Inflammatory macrophage treated with lipopolysaccharide for 4 hours (primary cell): ENCODE data around the gene UGGT2.
A peak's percentile ranks its signal among the peaks of the same experiment; 100 is the strongest.
"Not testable (repeated sequence)": the region's sequence is repeated elsewhere in the genome, so short reads cannot be mapped to it uniquely, and the experiment has no call there.

Experiments used
- DNase-seq: peaks from one replicate; pipeline ENCODE4 v3.0.0-alpha.2; 2020

Gene UGGT2

DNA sequence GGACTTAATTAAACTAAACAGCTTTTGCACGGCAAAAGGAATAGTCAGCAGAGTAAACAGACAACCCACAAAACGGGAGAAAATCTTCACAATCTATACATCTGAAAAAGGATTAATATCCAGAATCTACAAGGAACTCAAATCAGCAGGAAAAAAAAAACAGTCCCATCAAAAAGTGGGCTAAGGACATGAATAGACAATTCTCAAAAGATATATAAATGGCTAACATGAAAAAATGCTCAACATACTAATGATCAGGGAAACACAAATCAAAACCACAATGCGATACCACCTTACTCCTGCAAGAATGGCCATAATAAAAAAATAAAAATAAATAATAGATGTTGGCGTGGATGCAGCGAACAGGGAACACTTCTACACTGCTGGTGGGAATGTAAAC lies 1.7 kb downstream of the UGGT2 start:
- DNase-seq: not testable (repeated sequence)

- not testable (repeated sequence) for DNase-seq
Observed at GRCh38 chr13:96050955-96051354, 2.2 kb downstream of the UGGT2 start.

DNA sequence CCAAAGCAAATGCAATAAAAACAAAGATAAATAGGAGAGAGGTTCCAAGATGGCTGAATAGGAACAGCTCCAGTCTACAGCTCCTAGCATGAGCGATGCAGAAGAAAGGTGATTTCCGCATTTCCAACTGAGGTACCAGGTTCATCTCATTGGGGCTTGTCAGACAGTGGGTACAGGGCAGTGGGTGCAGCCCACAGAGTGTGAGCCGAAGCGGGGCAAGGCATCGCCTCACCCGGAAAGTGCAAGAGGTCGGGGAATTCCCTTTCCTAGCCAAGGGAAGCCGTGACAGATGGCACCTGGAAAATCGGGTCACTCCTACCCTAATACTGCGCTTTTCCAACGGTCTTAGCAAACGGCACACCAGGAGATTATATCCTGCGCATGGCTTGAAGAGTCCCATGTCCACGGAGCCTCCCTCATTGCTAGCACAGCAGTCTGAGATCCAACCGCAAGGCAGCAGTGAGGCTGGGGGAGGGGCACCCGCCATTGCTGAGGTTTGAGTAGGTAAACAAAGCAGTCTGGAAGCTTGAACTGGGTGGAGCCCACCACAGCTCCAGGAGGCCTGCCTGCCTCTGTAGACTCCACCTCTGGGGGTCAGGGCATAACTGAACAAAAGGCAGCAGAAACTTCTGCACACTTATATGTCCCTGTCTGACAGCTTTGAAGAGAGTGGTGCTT lies 6.6 kb downstream of the UGGT2 start:
- not testable (repeated sequence) for DNase-seq

GRCh38 chr13:96044238-96044637 lies 9.0 kb downstream of the UGGT2 start:
- no peak for DNase-seq

- no peak for DNase-seq
Observed at GRCh38 chr13:96041326-96042110, 11.7 kb downstream of the UGGT2 start.

DNA sequence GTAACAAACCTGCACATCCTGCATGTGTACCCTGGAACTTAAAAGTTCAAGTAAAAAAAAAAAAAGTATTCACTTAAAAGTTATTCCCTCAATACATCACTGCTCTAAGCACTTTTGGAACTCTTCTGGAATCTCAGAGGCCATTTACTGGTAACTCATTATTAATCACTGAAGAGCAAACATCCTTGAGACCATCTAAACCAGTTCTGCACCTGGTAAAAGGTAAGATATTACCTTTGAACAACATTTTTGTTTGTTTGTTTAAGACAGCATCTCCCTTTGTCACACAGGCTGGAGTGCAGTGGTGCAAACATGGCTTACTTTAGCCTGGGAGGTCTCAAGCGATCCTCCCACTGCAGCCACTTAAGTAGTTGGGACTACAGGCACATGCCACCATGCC lies 16.7 kb downstream of the UGGT2 start:
- DNase-seq: no peak

DNA sequence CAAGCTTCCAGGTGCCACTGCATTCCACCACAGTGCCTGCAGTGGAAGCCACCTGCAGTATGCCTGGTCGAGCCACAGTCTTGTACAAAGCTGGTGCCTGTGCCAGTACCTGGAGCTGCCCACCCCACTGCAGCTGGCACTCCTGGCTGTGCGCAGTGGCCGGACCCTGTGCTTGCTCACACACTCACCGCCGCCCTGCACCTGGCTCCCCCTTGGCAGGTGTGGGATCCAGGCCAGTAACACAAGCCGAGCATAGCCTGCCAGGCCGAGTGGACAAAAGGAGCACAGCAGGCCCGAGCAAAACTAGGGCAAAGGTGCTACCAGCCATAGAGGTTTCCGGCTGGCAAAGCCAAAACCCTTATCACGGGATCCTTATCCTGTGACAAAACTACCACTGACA lies 18.5 kb downstream of the UGGT2 start:
- no peak for DNase-seq

DNA sequence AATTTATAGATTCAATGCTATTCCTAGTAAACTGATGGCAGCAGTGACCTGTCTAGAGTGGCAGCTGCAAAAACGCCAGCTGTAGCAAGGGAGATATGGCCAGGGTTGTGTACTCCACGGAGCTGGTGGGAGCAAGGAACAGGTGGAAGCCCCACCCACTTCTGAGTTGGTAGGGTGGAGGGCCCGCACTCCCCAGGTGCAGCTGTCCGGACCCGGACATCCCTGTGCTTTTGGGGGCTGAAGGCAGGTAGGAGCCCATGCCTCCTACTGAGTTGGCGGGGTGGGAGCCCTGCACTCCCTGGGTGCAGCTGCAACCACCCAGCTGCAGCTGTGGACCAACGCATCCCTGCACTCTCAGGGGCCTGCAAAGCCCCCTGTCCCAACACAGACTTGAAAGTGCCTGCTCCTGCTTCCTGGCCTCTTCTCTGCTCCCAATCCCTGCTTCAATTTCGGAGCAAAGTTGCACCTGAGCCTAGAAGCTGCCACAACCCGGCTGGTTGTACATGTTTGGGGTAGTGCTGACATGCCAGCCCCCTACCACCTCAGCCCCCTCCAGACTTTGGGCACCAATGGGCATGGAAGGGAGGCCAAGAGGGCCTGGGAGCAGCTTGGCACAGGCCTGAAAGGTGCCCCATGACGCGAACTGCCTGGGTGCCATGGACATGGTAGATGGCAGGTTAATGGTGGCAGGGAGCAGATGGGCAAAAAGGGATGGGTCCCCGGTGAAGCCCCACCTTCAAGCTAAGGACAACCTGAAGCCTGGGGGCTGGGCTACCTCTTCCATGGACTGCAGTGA lies 19.8 kb downstream of the UGGT2 start:
- no peak for DNase-seq

GRCh38 chr13:96032717-96033116 lies 20.5 kb downstream of the UGGT2 start:
- no peak for DNase-seq

GRCh38 chr13:96029002-96029401 lies 24.2 kb downstream of the UGGT2 start:
- no peak for DNase-seq

DNA sequence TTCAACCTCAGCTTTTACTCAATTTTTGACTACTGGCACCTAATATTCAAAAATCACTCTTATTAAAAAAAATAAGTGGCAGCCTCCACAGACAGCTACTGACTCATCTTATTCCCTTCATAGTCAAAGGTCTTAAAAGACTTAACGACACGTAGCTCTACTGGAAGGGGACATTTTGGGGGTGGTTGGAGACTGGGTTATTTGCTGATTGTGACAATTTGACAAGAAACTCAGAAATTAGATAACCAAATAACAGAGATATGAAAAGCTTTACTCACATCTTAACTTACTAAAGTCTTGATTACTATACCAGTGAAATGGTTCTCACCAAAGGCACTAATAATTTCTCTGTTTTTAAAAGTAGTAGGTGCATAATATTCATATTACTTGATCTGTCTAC lies 25.7 kb downstream of the UGGT2 start:
- no peak for DNase-seq

- DNase-seq: no peak
Observed at GRCh38 chr13:96025283-96025682, 27.9 kb downstream of the UGGT2 start.

DNA sequence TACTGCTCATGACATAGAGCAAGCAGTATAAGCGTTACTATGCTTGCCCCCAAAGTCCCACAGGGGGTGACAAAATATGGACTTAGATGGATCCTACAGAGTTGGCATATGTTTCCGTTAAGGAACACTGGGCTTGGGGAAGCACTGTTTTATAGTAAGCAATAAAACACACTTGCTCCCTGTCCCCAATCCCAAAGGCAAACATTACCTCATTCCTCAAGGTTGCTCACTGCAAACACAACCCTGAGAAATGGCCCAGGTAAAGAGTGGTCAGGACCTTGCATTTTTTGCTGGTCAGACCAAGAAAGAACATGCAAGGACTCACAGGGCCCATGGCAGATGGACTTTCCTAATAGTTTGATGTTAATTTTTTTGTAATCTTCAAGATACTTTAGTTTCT lies 32.3 kb downstream of the UGGT2 start:
- no peak for DNase-seq

DNA sequence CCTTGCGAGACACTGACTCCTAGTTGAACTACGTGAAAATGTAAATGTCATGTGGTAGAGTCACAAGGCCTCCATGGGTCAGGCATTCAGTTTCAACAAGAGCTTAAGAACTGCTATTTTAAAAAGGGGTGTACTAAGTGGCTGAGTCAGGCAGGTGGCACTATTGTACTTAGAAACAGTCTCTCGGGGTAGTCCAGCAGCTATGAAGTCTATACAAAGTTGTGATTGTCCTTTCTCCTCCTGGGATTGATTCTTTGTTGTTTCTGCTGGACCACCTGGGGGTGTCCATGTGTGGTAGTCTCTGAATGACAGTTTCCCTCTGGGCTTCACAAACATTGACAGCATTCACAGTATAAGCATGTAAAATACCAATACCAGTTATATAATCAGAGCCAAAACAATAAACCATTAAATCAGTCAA lies 33.0 kb downstream of the UGGT2 start:
- DNase-seq: peak; percentile 43

GRCh38 chr13:96018135-96018534 lies 35.1 kb downstream of the UGGT2 start:
- DNase-seq: no peak

DNA sequence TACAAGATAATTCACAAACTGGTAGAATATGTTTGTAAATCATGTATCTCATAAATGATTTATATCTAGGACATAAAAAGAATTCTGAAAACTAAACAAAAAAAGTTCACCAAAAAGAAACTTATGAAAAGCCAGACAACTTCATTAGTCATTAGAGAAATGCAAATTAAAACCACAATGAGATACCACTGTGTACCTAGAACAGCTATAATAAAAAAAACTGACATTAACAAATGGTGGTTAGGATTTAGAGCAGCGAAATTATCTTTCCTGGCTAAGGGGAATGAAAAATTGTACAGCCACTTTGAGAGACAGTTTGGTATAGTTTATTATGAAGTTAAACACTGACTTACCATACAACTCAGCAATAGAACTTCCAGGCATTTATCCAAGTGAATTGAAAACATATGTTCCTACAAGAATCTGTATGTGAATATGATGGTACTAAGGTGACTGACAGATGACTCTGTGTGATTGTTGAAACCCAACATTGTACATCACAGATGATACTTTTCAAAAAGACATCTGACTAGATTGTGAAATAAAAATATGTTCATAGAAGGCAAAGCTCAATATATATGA lies 41.8 kb downstream of the UGGT2 start:
- DNase-seq: no peak

DNA sequence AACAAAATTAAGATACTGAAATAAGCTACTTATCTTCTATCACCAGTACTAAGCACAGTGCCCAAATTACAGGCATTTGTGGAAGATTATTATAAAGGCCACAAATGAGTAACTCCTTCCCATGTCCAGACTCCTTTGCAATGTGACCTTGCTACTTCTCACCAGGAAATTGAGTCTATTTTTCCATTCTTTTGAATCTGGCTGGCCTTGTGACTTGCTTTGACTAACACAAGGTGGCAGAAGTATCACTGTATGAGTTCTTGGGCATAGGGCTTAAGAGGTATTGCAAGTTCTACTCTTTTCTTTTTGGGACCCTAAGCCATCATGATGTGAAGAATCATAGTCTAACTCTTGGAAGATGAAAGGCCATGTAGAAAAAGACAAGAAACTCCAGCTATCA lies 49.9 kb downstream of the UGGT2 start:
- no peak for DNase-seq

DNA sequence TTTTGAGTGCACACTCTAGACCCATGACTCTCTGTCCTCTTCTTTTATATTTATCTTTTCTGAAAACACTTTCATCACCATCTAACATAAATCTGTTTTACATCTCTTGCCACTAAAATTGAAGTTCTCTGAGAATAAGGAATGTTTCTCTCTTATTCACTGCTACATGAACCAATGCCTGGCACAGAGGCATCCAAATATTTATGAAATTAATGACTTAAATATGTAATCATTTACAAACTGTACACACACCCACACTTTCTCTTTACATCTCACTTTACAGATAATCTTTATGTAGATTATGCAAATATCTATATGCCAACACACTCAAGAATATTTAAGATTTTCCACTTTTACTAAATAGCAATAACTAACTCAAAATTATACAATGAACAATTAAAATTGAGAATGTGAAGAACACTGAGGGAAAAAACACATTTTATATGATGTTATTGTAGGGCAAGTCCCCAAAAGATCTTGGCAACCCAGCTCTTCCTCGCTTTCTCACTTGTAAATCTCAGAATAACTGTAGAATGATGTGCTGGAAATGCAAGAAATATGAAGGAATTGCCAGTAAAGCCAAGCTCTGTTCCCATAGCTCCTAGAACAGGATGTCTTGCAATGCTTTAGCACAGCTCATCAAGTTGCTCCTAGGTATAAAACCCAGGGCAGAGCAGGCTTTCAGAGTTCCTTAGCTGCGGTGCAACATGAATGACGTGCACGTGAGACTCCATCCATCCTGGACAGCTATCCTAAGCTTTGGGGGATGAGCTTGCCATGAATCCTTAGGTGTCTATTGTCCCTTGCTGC lies 50.7 kb downstream of the UGGT2 start:
- DNase-seq: no peak

DNA sequence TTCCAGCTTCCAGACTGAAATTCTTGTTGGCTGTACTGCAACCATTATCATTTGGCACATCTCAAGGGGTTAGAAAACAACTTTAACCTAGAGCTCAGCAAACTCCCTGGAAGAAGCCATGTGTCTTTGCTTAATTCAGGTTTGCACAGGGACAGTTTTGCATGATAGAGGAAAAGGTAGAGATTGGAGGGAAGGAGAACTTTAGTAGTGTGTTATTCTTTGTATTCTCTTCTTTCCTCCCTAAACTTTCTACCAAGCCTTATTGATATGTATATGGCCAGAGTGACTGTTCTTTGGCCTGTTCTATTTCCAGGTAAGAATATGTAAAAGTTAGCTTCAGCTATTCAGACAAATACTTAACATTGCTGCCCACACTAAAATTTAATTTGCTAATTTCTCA lies 53.1 kb downstream of the UGGT2 start:
- DNase-seq: no peak

DNA sequence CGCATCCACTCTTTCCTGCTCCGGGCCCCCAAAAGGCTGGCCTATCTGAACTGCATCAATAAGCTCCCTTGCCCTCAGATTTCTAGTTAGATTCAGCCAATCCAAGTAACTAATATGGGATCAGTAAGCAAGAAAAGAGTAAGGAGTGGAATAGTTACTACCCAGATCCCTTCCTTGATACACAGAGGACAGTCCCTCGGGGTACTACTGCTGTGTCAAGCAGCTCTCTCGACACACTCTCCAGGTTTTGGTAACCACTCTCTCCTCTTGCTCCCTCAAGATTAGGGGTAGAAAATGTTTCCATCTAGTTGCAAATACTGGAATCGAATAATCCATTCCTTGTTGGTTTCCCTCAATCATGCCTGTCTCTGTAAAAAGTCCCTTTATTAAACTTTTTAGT lies 65.4 kb downstream of the UGGT2 start:
- no peak for DNase-seq

DNA sequence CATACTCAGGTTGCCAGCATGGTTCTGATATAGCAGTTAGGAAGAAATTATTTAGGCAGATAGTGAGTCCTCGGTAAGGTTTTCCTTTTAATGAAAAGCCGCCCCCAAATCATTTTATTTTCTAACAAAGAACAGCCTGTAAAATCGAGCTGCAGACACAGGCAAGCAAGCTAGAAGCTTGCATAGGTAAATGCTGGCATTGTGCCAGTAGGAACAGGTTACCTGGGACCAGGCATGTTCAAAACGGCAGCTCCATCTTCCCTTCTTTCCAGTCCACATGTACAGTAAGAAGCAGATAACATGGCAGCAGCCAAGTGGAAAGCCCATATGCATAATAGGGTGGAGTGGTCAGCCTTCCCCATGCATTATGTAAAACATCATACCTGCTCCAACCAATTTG lies 71.1 kb downstream of the UGGT2 start:
- DNase-seq: no peak

DNA sequence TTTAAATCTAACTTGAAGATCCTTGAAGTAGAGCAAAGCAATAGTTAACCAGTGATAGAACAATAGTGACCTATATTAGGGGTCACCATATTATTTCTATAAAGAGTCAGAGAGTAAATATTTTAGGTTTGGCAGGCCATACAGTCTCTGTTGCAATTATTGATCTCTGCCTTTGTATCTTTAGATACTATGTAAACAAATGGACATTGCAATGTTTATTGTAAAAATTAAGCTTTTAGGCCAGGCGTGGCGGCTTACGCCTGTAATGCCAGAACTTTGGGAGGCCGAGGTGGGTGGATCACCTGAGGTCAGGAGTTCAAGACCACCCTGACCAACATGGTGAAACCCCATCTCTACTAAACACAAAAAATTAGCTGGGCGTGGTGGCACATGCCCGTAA lies 80.5 kb downstream of the UGGT2 start:
- DNase-seq: not testable (repeated sequence)

- DNase-seq: no peak
Observed at GRCh38 chr13:95970878-95971277, 82.3 kb downstream of the UGGT2 start.
